Measurements from ENCODE around the gene GARIN5B.

DNA sequence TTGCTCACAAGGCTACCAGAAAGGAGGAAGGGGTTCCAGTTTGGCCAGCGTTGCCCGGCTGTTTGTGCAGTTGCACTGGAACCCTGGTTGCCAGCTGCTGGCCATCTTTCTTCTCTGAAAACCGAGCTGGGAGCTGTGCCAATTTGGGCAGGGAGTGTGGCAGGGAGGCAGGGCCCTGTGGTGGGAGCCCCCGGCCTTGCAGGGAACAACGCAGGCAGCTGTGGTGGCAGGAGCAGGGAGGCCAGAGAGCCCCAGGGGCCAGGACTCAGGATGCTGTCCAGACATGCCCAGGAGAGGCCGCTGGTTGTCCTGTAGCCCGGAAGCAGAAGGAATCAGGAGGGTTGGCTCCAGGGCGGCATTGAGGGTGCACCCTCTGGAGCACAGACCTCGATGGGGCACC, 18.6 kb downstream of the GARIN5B start:
- TF ChIP-seq POLR2AphosphoS5 (IDR thresholded peaks at IDR 0.05; ENCODE audit: borderline replicate concordance, low read depth, low read length): no peak
- TF ChIP-seq EZH2 (IDR thresholded peaks at IDR 0.05): no peak

Data from SK-N-MC (cell line).